HepG2 (cell line): ENCODE measurements around the gene NCMAP. TPM values are rescaled to one million over a fixed set of nuclear protein-coding genes. Genes with fewer than 3 reads are reported as not detected.

Source experiments
- EEA1 ChIP-seq: sonication (generic); formaldehyde crosslinking; IDR thresholded peaks from 2 replicates; pipeline ENCODE4 v1.5.1; 2020; ENCODE audit warnings: mild to moderate bottlenecking, missing genetic modification reagents, borderline replicate concordance
- HDAC1 ChIP-seq: sonication (generic); formaldehyde crosslinking; IDR thresholded peaks from 2 replicates; pipeline ENCODE4 v1.5.1; 2020; ENCODE audit warnings: mild to moderate bottlenecking, missing genetic modification reagents
- NFIC ChIP-seq: IDR thresholded peaks from 2 replicates; pipeline ENCODE4 v1.6.1; 2012; ENCODE audit warnings: mild to moderate bottlenecking, low read length, inconsistent platforms
- SP2 ChIP-seq: sonication (generic); formaldehyde crosslinking; IDR thresholded peaks from 2 replicates; pipeline ENCODE4 v1.5.1; 2020; ENCODE audit warnings: mild to moderate bottlenecking, missing genetic modification reagents
- ZBTB8A ChIP-seq: sonication (generic); formaldehyde crosslinking; IDR thresholded peaks from 2 replicates; pipeline ENCODE4 v1.4.0; 2020; ENCODE audit warnings: mild to moderate bottlenecking, low read depth, missing genetic modification reagents, borderline replicate concordance
- ZFP36L1 ChIP-seq: sonication (generic); formaldehyde crosslinking; IDR thresholded peaks from 2 replicates; pipeline ENCODE4 v1.8.0; 2022; ENCODE audit warnings: mild to moderate bottlenecking, missing genetic modification reagents, moderate library complexity
- ZNF543 ChIP-seq: sonication (generic); formaldehyde crosslinking; IDR thresholded peaks from 2 replicates; pipeline ENCODE4 v1.4.0; 2020; ENCODE audit warnings: mild to moderate bottlenecking, missing genetic modification reagents
- ZNF589 ChIP-seq: sonication (generic); formaldehyde crosslinking; conservative IDR thresholded peaks from 2 replicates; pipeline ENCODE4 v1.8.0; 2022; ENCODE audit warnings: mild to moderate bottlenecking, moderate library complexity, missing genetic modification reagents
- polyA plus RNA-seq, 8 experiments: library from polyadenylated mRNA; depleted of rRNA in 3 of 8; stranded (reverse) in 7 of 8; unstranded in 1 of 8; fragments of >200 nt; fragmentation: Illumina TruSeq in 4 of 8; extraction: Trizol in 4 of 8; gene quantifications; 2 replicates each; pipeline versions ENCODE4 v1.2.1 to v1.2.3, GENCODE V29; 2011 to 2016; ENCODE audit warnings: low read depth in 4 of 8, missing spikeins in 1 of 8, mixed read lengths in 1 of 8; ENCODE audit not compliant: insufficient read depth in 1 of 8
- total RNA-seq, 5 experiments: library from RNA; depleted of rRNA; stranded (reverse); fragments of >200 nt; fragmentation: Illumina TruSeq; extraction: Trizol; gene quantifications; 2 replicates each; pipeline ENCODE4 v1.2.3, GENCODE V29; 2016; ENCODE audit warnings: low read depth in 1 of 5
- TF ChIP-seq, protein P1 (sequence below): sonication (generic); formaldehyde crosslinking; IDR thresholded peaks from 2 replicates; pipeline ENCODE4 v1.4.0; 2020; ENCODE audit warnings: missing genetic modification reagents
- TF ChIP-seq, protein P2 (sequence below): sonication (generic); formaldehyde crosslinking; conservative IDR thresholded peaks from 2 replicates; pipeline ENCODE4 v1.8.0; 2022; ENCODE audit warnings: missing genetic modification reagents
- TF ChIP-seq, protein P3 (sequence below): sonication (generic); formaldehyde crosslinking; IDR thresholded peaks from 2 replicates; pipeline ENCODE4 v1.4.0; 2020; ENCODE audit warnings: missing genetic modification reagents
- TF ChIP-seq, protein P4 (sequence below): sonication (generic); formaldehyde crosslinking; IDR thresholded peaks from 2 replicates; pipeline ENCODE4 v1.4.0; 2020; ENCODE audit warnings: missing genetic modification reagents, mild to moderate bottlenecking, borderline replicate concordance
- TF ChIP-seq, protein P5 (sequence below): sonication (generic); formaldehyde crosslinking; IDR thresholded peaks from 2 replicates; pipeline ENCODE4 v1.8.0; 2022; ENCODE audit warnings: missing genetic modification reagents, mild to moderate bottlenecking, moderate library complexity, borderline replicate concordance

NCMAP gene
- total and polyA plus RNA-seq, 2 of the 13 experiments (the other 11 are each of a cell fraction or from before 2014, with no cell fraction given): 2.7 to 20.0 TPM

DNA sequence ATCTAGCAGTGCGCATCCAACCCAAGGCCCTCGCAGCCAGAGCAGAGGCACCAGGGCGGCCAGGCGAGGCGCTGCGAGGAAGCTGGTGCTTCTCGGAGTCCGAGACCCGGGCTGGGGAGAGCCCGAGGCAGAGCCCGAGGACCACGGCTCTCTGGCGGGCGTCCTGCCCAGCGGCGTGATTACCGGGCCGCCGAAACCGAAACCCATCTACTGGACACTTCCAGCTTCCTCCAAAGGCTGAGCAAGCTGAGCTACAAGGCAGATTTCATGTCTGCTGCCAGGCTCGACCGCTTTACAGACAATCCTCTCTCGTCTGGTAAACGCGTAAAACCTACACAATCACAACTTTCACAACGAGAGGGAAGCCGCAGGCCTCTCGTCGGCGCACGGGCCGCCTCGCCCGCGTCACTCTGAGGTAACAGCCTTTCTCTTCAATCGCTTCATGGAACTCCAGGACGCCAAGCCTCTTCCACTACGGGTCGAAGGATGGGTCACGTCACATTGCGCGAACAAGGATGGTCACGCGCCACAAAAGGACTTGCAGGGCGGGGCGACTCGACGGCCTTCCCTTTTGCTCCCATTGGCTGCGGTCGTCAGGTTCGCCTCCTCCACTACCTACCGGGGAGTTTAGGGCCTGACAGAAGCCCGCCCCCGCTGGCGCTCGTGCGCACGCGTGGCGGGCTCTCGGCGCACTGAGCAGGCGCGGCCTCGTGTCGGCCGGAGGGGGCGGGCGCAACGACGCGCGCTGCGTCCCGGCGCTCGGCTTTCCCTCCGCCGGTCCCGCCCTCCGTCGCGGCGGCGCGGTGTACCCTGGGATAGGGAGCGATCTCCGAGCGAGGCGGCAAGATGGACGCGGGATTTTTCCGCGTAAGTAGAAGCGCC is 86.8 kb downstream of the NCMAP start, which contains the start of gene SRRM1 (continued):
- TF ChIP-seq, protein P1, sequence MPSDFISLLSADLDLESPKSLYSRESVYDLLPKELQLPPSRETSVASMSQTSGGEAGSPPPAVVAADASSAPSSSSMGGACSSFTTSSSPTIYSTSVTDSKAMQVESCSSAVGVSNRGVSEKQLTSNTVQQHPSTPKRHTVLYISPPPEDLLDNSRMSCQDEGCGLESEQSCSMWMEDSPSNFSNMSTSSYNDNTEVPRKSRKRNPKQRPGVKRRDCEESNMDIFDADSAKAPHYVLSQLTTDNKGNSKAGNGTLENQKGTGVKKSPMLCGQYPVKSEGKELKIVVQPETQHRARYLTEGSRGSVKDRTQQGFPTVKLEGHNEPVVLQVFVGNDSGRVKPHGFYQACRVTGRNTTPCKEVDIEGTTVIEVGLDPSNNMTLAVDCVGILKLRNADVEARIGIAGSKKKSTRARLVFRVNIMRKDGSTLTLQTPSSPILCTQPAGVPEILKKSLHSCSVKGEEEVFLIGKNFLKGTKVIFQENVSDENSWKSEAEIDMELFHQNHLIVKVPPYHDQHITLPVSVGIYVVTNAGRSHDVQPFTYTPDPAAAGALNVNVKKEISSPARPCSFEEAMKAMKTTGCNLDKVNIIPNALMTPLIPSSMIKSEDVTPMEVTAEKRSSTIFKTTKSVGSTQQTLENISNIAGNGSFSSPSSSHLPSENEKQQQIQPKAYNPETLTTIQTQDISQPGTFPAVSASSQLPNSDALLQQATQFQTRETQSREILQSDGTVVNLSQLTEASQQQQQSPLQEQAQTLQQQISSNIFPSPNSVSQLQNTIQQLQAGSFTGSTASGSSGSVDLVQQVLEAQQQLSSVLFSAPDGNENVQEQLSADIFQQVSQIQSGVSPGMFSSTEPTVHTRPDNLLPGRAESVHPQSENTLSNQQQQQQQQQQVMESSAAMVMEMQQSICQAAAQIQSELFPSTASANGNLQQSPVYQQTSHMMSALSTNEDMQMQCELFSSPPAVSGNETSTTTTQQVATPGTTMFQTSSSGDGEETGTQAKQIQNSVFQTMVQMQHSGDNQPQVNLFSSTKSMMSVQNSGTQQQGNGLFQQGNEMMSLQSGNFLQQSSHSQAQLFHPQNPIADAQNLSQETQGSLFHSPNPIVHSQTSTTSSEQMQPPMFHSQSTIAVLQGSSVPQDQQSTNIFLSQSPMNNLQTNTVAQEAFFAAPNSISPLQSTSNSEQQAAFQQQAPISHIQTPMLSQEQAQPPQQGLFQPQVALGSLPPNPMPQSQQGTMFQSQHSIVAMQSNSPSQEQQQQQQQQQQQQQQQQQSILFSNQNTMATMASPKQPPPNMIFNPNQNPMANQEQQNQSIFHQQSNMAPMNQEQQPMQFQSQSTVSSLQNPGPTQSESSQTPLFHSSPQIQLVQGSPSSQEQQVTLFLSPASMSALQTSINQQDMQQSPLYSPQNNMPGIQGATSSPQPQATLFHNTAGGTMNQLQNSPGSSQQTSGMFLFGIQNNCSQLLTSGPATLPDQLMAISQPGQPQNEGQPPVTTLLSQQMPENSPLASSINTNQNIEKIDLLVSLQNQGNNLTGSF (CRISPR knock-in tag): peak; percentile 68; the same call in 1 of the 2 replicates
- TF ChIP-seq, protein P2, sequence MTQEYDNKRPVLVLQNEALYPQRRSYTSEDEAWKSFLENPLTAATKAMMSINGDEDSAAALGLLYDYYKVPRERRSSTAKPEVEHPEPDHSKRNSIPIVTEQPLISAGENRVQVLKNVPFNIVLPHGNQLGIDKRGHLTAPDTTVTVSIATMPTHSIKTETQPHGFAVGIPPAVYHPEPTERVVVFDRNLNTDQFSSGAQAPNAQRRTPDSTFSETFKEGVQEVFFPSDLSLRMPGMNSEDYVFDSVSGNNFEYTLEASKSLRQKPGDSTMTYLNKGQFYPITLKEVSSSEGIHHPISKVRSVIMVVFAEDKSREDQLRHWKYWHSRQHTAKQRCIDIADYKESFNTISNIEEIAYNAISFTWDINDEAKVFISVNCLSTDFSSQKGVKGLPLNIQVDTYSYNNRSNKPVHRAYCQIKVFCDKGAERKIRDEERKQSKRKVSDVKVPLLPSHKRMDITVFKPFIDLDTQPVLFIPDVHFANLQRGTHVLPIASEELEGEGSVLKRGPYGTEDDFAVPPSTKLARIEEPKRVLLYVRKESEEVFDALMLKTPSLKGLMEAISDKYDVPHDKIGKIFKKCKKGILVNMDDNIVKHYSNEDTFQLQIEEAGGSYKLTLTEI (CRISPR knock-in tag): no peak
- TF ChIP-seq, protein P3, sequence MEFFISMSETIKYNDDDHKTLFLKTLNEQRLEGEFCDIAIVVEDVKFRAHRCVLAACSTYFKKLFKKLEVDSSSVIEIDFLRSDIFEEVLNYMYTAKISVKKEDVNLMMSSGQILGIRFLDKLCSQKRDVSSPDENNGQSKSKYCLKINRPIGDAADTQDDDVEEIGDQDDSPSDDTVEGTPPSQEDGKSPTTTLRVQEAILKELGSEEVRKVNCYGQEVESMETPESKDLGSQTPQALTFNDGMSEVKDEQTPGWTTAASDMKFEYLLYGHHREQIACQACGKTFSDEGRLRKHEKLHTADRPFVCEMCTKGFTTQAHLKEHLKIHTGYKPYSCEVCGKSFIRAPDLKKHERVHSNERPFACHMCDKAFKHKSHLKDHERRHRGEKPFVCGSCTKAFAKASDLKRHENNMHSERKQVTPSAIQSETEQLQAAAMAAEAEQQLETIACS (CRISPR knock-in tag): peak; percentile 35; the same call in 1 of the 2 replicates
- TF ChIP-seq, protein P4, sequence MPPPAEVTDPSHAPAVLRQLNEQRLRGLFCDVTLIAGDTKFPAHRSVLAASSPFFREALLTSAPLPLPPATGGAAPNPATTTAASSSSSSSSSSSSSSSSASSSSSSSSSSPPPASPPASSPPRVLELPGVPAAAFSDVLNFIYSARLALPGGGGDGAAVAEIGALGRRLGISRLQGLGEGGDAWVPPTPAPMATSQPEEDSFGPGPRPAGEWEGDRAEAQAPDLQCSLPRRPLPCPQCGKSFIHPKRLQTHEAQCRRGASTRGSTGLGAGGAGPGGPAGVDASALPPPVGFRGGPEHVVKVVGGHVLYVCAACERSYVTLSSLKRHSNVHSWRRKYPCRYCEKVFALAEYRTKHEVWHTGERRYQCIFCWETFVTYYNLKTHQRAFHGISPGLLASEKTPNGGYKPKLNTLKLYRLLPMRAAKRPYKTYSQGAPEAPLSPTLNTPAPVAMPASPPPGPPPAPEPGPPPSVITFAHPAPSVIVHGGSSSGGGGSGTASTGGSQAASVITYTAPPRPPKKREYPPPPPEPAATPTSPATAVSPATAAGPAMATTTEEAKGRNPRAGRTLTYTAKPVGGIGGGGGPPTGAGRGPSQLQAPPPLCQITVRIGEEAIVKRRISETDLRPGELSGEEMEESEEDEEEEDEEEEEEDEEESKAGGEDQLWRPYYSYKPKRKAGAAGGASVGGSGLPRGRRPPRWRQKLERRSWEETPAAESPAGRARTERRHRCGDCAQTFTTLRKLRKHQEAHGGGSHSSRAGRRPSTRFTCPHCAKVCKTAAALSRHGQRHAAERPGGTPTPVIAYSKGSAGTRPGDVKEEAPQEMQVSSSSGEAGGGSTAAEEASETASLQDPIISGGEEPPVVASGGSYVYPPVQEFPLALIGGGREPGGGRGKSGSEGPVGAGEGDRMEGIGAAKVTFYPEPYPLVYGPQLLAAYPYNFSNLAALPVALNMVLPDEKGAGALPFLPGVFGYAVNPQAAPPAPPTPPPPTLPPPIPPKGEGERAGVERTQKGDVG (CRISPR knock-in tag): no peak
- peak; percentile 94 for TF ChIP-seq HDAC1
- peak; percentile 69; the same call in 1 of the 2 replicates for TF ChIP-seq ZNF589 (CRISPR knock-in tag)
- peak; percentile 82; the same call in 1 of the 2 replicates for TF ChIP-seq ZFP36L1
- no peak for TF ChIP-seq EEA1 (CRISPR knock-in tag)
- no peak for TF ChIP-seq NFIC
- TF ChIP-seq, protein P5, sequence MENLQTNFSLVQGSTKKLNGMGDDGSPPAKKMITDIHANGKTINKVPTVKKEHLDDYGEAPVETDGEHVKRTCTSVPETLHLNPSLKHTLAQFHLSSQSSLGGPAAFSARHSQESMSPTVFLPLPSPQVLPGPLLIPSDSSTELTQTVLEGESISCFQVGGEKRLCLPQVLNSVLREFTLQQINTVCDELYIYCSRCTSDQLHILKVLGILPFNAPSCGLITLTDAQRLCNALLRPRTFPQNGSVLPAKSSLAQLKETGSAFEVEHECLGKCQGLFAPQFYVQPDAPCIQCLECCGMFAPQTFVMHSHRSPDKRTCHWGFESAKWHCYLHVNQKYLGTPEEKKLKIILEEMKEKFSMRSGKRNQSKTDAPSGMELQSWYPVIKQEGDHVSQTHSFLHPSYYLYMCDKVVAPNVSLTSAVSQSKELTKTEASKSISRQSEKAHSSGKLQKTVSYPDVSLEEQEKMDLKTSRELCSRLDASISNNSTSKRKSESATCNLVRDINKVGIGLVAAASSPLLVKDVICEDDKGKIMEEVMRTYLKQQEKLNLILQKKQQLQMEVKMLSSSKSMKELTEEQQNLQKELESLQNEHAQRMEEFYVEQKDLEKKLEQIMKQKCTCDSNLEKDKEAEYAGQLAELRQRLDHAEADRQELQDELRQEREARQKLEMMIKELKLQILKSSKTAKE (CRISPR knock-in tag): no peak
- 0 out of 2 replicates have a peak, but pooled peaks have one; percentile 46 for TF ChIP-seq ZNF543
- peak; percentile 77 for TF ChIP-seq SP2 (CRISPR knock-in tag)
- no peak for TF ChIP-seq ZBTB8A (CRISPR knock-in tag)
